HepG2 (cell line): Measurements from ENCODE around the gene MFSD12. TPM values are rescaled to one million over a fixed set of nuclear protein-coding genes. Genes with fewer than 3 reads are reported as not detected.
A peak's percentile ranks its signal among the peaks of the same experiment; 100 is the strongest.

Source experiments
- ADNP ChIP-seq: sonication (generic); formaldehyde crosslinking; IDR thresholded peaks from 2 replicates; pipeline ENCODE4 v1.4.0; 2020; ENCODE audit warnings: missing genetic modification reagents
- CBX5 ChIP-seq: sonication (generic); formaldehyde crosslinking; IDR thresholded peaks from 2 replicates; pipeline ENCODE4 v1.4.0; 2020; ENCODE audit warnings: missing genetic modification reagents, borderline replicate concordance
- CHD2 ChIP-seq: IDR thresholded peaks from 2 replicates; pipeline ENCODE4 v1.6.1; 2011; ENCODE audit warnings: low read depth, low read length, improper control_type of control experiment
- KMT2A ChIP-seq: sonication (generic); formaldehyde crosslinking; IDR thresholded peaks from 2 replicates; pipeline ENCODE4 v1.4.0; 2020; ENCODE audit warnings: missing genetic modification reagents
- NAIF1 ChIP-seq: sonication (generic); formaldehyde crosslinking; IDR thresholded peaks from 2 replicates; pipeline ENCODE4 v1.5.0; 2020; ENCODE audit warnings: mild to moderate bottlenecking, missing genetic modification reagents, borderline replicate concordance
- NFATC3 ChIP-seq: sonication (generic); formaldehyde crosslinking; IDR thresholded peaks from 2 replicates; pipeline ENCODE4 v1.5.1; 2020; ENCODE audit warnings: mild to moderate bottlenecking, missing genetic modification reagents
- NR3C1 ChIP-seq: sonication (generic); formaldehyde crosslinking; IDR thresholded peaks from 2 replicates; pipeline ENCODE4 v1.4.0; 2020; ENCODE audit warnings: missing genetic modification reagents
- ONECUT2 ChIP-seq: sonication (generic); formaldehyde crosslinking; IDR thresholded peaks from 2 replicates; pipeline ENCODE4 v1.4.0; 2020; ENCODE audit warnings: missing genetic modification reagents
- REXO4 ChIP-seq: sonication (generic); formaldehyde crosslinking; IDR thresholded peaks from 2 replicates; pipeline ENCODE4 v1.8.0; 2022; ENCODE audit warnings: missing genetic modification reagents, mild to moderate bottlenecking, borderline replicate concordance
- ZNF207 ChIP-seq: fragments of 450-650 bp; IDR thresholded peaks from 2 replicates; pipeline ENCODE4 v1.6.1; 2016; ENCODE audit warnings: antibody characterized with exemption, borderline replicate concordance
- ZNF44 ChIP-seq: sonication (generic); formaldehyde crosslinking; IDR thresholded peaks from 2 replicates; pipeline ENCODE4 v1.5.1; 2020; ENCODE audit warnings: mild to moderate bottlenecking, missing genetic modification reagents
- ZNF629 ChIP-seq: sonication (generic); formaldehyde crosslinking; conservative IDR thresholded peaks from 2 replicates; pipeline ENCODE4 v1.5.0; 2020; ENCODE audit warnings: missing genetic modification reagents
- polyA plus RNA-seq, 8 experiments: library from polyadenylated mRNA; depleted of rRNA in 3 of 8; stranded (reverse) in 7 of 8; unstranded in 1 of 8; fragments of >200 nt; fragmentation: Illumina TruSeq in 4 of 8; extraction: Trizol in 4 of 8; gene quantifications; 2 replicates each; pipeline versions ENCODE4 v1.2.1 to v1.2.3, GENCODE V29; 2011 to 2016; ENCODE audit warnings: low read depth in 4 of 8, missing spikeins in 1 of 8, mixed read lengths in 1 of 8; ENCODE audit not compliant: insufficient read depth in 1 of 8
- total RNA-seq, 5 experiments: library from RNA; depleted of rRNA; stranded (reverse); fragments of >200 nt; fragmentation: Illumina TruSeq; extraction: Trizol; gene quantifications; 2 replicates each; pipeline ENCODE4 v1.2.3, GENCODE V29; 2016; ENCODE audit warnings: low read depth in 1 of 5
- TF ChIP-seq, protein P1 (sequence below): sonication (generic); formaldehyde crosslinking; IDR thresholded peaks from 2 replicates; pipeline ENCODE4 v1.9.0; 2021; ENCODE audit warnings: missing genetic modification reagents, borderline replicate concordance
- TF ChIP-seq, protein P2 (sequence below): sonication (generic); formaldehyde crosslinking; IDR thresholded peaks from 2 replicates; pipeline ENCODE4 v1.5.0; 2020; ENCODE audit warnings: mild to moderate bottlenecking, missing genetic modification reagents
- TF ChIP-seq, protein P3 (sequence below): sonication (generic); formaldehyde crosslinking; IDR thresholded peaks from 2 replicates; pipeline ENCODE4 v1.5.1; 2020; ENCODE audit warnings: mild to moderate bottlenecking, missing genetic modification reagents
- TF ChIP-seq, protein P4 (sequence below): sonication (generic); formaldehyde crosslinking; conservative IDR thresholded peaks from 2 replicates; pipeline ENCODE4 v1.8.0; 2022; ENCODE audit warnings: low read depth, missing genetic modification reagents
- TF ChIP-seq, protein P5 (sequence below): sonication (generic); formaldehyde crosslinking; IDR thresholded peaks from 2 replicates; pipeline ENCODE4; 2020; ENCODE audit warnings: missing genetic modification reagents, mild to moderate bottlenecking, borderline replicate concordance

MFSD12 gene
- total and polyA plus RNA-seq, 2 of the 13 experiments (the other 11 are each of a cell fraction or from before 2014, with no cell fraction given): 27.2 to 29.1 TPM

DNA sequence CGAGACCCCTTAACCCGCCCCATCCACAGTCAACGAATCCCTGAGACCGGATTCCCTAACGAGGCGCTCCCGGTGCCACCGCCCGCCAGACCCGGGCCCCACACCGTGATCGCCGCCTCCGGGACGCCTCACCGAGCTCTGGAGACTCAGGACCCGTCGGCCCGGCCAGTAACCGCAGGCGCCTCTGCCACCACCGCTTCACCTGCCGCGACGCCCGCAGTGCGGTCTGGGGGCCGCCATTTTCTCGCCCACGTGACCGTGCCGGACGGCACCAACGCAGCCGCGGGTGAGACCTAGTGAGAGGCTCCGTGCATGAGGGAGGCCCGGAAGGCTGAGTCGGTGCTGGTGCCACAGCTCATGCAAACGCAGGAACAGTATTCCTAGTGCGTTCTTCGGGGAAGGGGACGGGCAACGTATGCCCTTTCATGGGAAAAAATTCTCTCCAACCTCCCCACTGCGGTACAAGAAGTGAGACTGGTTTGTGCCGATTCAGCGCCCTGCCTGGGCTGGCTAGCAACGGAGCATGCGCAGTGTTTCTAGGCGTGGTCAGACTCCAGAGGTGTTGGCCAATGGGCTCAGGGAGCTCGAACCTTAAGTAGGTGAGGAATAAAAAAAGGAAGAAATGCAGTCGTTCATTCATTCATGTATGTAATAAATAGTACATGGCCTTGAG, 56.8 kb downstream of the MFSD12 start, which contains the start of gene DOHH (continued):
- peak; percentile 87; the same call in 1 of the 2 replicates for TF ChIP-seq NFATC3 (CRISPR knock-in tag)
- peak; percentile 86 for TF ChIP-seq KMT2A (CRISPR knock-in tag)
- TF ChIP-seq NR3C1 (CRISPR knock-in tag): no peak
- no peak for TF ChIP-seq ZNF207
- TF ChIP-seq, protein P1, sequence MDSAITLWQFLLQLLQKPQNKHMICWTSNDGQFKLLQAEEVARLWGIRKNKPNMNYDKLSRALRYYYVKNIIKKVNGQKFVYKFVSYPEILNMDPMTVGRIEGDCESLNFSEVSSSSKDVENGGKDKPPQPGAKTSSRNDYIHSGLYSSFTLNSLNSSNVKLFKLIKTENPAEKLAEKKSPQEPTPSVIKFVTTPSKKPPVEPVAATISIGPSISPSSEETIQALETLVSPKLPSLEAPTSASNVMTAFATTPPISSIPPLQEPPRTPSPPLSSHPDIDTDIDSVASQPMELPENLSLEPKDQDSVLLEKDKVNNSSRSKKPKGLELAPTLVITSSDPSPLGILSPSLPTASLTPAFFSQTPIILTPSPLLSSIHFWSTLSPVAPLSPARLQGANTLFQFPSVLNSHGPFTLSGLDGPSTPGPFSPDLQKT (CRISPR knock-in tag): no peak
- TF ChIP-seq, protein P2, sequence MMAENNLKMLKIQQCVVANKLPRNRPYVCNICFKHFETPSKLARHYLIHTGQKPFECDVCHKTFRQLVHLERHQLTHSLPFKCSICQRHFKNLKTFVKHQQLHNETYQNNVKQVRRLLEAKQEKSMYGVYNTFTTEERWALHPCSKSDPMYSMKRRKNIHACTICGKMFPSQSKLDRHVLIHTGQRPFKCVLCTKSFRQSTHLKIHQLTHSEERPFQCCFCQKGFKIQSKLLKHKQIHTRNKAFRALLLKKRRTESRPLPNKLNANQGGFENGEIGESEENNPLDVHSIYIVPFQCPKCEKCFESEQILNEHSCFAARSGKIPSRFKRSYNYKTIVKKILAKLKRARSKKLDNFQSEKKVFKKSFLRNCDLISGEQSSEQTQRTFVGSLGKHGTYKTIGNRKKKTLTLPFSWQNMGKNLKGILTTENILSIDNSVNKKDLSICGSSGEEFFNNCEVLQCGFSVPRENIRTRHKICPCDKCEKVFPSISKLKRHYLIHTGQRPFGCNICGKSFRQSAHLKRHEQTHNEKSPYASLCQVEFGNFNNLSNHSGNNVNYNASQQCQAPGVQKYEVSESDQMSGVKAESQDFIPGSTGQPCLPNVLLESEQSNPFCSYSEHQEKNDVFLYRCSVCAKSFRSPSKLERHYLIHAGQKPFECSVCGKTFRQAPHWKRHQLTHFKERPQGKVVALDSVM (CRISPR knock-in tag): 0 out of 2 replicates have a peak, but pooled peaks have one; percentile 57
- TF ChIP-seq ZNF44 (CRISPR knock-in tag): peak; percentile 85; the same call in 1 of the 2 replicates
- 0 out of 2 replicates have a peak, but pooled peaks have one; percentile 30 for TF ChIP-seq ZNF629 (CRISPR knock-in tag)
- no peak for TF ChIP-seq ADNP (CRISPR knock-in tag)
- no peak; the same call in 1 of the 2 replicates for TF ChIP-seq NAIF1 (CRISPR knock-in tag)
- TF ChIP-seq, protein P3, sequence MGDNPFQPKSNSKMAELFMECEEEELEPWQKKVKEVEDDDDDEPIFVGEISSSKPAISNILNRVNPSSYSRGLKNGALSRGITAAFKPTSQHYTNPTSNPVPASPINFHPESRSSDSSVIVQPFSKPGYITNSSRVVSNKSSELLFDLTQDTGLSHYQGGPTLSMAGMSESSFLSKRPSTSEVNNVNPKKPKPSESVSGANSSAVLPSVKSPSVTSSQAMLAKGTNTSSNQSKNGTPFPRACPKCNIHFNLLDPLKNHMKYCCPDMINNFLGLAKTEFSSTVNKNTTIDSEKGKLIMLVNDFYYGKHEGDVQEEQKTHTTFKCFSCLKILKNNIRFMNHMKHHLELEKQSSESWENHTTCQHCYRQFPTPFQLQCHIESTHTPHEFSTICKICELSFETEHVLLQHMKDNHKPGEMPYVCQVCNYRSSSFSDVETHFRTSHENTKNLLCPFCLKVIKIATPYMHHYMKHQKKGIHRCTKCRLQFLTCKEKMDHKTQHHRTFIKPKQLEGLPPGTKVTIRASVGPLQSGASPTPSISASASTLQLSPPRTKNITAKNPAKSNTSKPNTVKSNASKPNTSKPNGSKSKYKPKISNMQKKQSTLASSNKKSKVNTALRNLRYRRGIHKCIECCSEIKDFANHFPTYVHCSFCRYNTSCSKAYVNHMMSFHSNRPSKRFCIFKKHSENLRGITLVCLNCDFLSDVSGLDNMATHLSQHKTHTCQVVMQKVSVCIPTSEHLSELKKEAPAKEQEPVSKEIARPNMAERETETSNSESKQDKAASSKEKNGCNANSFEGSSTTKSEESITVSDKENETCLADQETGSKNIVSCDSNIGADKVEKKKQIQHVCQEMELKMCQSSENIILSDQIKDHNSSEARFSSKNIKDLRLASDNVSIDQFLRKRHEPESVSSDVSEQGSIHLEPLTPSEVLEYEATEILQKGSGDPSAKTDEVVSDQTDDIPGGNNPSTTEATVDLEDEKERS (CRISPR knock-in tag): 0 out of 2 replicates have a peak, but pooled peaks have one; percentile 64
- 0 out of 2 replicates have a peak, but pooled peaks have one; percentile 61 for TF ChIP-seq REXO4
- TF ChIP-seq CHD2: no peak
- TF ChIP-seq, protein P4, sequence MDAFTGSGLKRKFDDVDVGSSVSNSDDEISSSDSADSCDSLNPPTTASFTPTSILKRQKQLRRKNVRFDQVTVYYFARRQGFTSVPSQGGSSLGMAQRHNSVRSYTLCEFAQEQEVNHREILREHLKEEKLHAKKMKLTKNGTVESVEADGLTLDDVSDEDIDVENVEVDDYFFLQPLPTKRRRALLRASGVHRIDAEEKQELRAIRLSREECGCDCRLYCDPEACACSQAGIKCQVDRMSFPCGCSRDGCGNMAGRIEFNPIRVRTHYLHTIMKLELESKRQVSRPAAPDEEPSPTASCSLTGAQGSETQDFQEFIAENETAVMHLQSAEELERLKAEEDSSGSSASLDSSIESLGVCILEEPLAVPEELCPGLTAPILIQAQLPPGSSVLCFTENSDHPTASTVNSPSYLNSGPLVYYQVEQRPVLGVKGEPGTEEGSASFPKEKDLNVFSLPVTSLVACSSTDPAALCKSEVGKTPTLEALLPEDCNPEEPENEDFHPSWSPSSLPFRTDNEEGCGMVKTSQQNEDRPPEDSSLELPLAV (CRISPR knock-in tag): no peak
- TF ChIP-seq ONECUT2 (CRISPR knock-in tag): no peak
- TF ChIP-seq, protein P5, sequence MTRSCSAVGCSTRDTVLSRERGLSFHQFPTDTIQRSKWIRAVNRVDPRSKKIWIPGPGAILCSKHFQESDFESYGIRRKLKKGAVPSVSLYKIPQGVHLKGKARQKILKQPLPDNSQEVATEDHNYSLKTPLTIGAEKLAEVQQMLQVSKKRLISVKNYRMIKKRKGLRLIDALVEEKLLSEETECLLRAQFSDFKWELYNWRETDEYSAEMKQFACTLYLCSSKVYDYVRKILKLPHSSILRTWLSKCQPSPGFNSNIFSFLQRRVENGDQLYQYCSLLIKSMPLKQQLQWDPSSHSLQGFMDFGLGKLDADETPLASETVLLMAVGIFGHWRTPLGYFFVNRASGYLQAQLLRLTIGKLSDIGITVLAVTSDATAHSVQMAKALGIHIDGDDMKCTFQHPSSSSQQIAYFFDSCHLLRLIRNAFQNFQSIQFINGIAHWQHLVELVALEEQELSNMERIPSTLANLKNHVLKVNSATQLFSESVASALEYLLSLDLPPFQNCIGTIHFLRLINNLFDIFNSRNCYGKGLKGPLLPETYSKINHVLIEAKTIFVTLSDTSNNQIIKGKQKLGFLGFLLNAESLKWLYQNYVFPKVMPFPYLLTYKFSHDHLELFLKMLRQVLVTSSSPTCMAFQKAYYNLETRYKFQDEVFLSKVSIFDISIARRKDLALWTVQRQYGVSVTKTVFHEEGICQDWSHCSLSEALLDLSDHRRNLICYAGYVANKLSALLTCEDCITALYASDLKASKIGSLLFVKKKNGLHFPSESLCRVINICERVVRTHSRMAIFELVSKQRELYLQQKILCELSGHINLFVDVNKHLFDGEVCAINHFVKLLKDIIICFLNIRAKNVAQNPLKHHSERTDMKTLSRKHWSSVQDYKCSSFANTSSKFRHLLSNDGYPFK (CRISPR knock-in tag): peak; percentile 94
- no peak for TF ChIP-seq CBX5 (CRISPR knock-in tag)
